RWPE2 (cell line): Measurements from ENCODE around the gene LMBR1.
A peak's percentile ranks its signal among the peaks of the same experiment; 100 is the strongest.
"Not testable (repeated sequence)": the region's sequence is repeated elsewhere in the genome, so short reads cannot be mapped to it uniquely, and the experiment has no call there.

ENCODE experiments used
- ATAC-seq: fragments of 200-7000 bp; cut with Tn5 transposase; 3 replicates; pipeline ENCODE4 v1.9.1; 2021; ENCODE audit warnings: low read depth
- DNase-seq: peaks from one replicate; pipeline ENCODE4 v3.0.0-alpha.2; 2020; ENCODE audit warnings: low spot score
- H3K27ac ChIP-seq: fragments of 450-650 bp; 2 replicates; pipeline ENCODE4 v1.5.1; 2017; ENCODE audit warnings: mild to moderate bottlenecking; ENCODE audit not compliant: poor library complexity, severe bottlenecking
- H3K27me3 ChIP-seq: fragments of 250-450 bp; sonication (Bioruptor Pico); 2 replicates; pipeline ENCODE4 v1.5.1; 2021; ENCODE audit warnings: mild to moderate bottlenecking, moderate library complexity; ENCODE audit not compliant: insufficient read depth, poor library complexity, severe bottlenecking
- H3K36me3 ChIP-seq: fragments of 250-450 bp; sonication (Bioruptor Pico); 2 replicates; pipeline ENCODE4 v1.5.1; 2020; ENCODE audit warnings: low read depth, mild to moderate bottlenecking, moderate library complexity
- H3K4me1 ChIP-seq: fragments of 250-450 bp; sonication (Bioruptor Pico); 2 replicates; pipeline ENCODE4 v1.5.1; 2021; ENCODE audit warnings: mild to moderate bottlenecking, moderate library complexity; ENCODE audit not compliant: insufficient read depth, poor library complexity, severe bottlenecking
- H3K4me3 ChIP-seq: fragments of 250-450 bp; sonication (Bioruptor Pico); 2 replicates; pipeline ENCODE4 v1.5.1; 2021; ENCODE audit warnings: mild to moderate bottlenecking, moderate library complexity; ENCODE audit not compliant: severe bottlenecking
- H3K9me3 ChIP-seq: fragments of 250-450 bp; sonication (Bioruptor Pico); 2 replicates; pipeline ENCODE4 v1.5.1; 2021; ENCODE audit warnings: mild to moderate bottlenecking, moderate library complexity; ENCODE audit not compliant: severe bottlenecking
- CTCF ChIP-seq: fragments of 450-650 bp; IDR thresholded peaks from one replicate; pipeline ENCODE4 v1.5.1; 2017; ENCODE audit warnings: mild to moderate bottlenecking, moderate library complexity; ENCODE audit not compliant: poor library complexity, severe bottlenecking

Gene LMBR1

GRCh38 chr7:156725073-156725472 lies 167.9 kb downstream of the LMBR1 start:
- ATAC-seq: no peak
- Histone ChIP-seq H3K36me3 (peaks cover 17% of the 10 kb centered on the region), H3K4me1 (no peaks in the 10 kb centered on the region), H3K27ac (no peak overlapping the region), H3K4me3 (no peak overlapping the region), H3K27me3 (no peaks in the 10 kb centered on the region), H3K9me3 (no peaks in the 10 kb centered on the region)
- no peak for TF ChIP-seq CTCF
- DNase-seq: no peak

GRCh38 chr7:156722043-156722826 lies 170.7 kb downstream of the LMBR1 start:
- no peaks in the 10 kb centered on the region for H3K9me3 ChIP-seq
- no peak overlapping the region for H3K27ac ChIP-seq
- no peaks in the 10 kb centered on the region for H3K27me3 ChIP-seq
- DNase-seq: no peak
- H3K4me1 ChIP-seq: no peaks in the 10 kb centered on the region
- H3K4me3 ChIP-seq: no peak overlapping the region
- peak; percentile 56; the same call in 1 of the 3 replicates for ATAC-seq
- H3K36me3 ChIP-seq: peaks cover 17% of the 10 kb centered on the region
- TF ChIP-seq CTCF: no peak

- Histone ChIP-seq H3K4me3 (no peak overlapping the region), H3K9me3 (no peaks in the 10 kb centered on the region), H3K27me3 (no peaks in the 10 kb centered on the region), H3K36me3 (no peaks in the 10 kb centered on the region), H3K4me1 (no peaks in the 10 kb centered on the region), H3K27ac (no peak overlapping the region)
- ATAC-seq (no peak), DNase-seq (no peak)
- TF ChIP-seq CTCF: no peak
Observed at GRCh38 chr7:156703773-156704482, 189.1 kb downstream of the LMBR1 start.

GRCh38 chr7:156703209-156703608 lies 189.8 kb downstream of the LMBR1 start:
- DNase-seq (no peak), ATAC-seq (no peak)
- no peak overlapping the region for H3K27ac ChIP-seq
- no peaks in the 10 kb centered on the region for H3K36me3 ChIP-seq
- H3K27me3 ChIP-seq: no peaks in the 10 kb centered on the region
- H3K4me1 ChIP-seq: no peaks in the 10 kb centered on the region
- no peaks in the 10 kb centered on the region for H3K9me3 ChIP-seq
- TF ChIP-seq CTCF: no peak
- H3K4me3 ChIP-seq: no peak overlapping the region

- no peaks in the 10 kb centered on the region for H3K27me3 ChIP-seq
- no peak overlapping the region for H3K4me3 ChIP-seq
- DNase-seq (no peak), ATAC-seq (no peak)
- no peaks in the 10 kb centered on the region for H3K4me1 ChIP-seq
- H3K27ac ChIP-seq: no peak overlapping the region
- H3K36me3 ChIP-seq: no peaks in the 10 kb centered on the region
- no peak for TF ChIP-seq CTCF
- H3K9me3 ChIP-seq: no peaks in the 10 kb centered on the region
Observed at GRCh38 chr7:156702399-156702798, 190.6 kb downstream of the LMBR1 start.

GRCh38 chr7:156701787-156702186 lies 191.2 kb downstream of the LMBR1 start:
- not testable (repeated sequence) for H3K36me3 ChIP-seq, ATAC-seq, H3K9me3 ChIP-seq, H3K27me3 ChIP-seq, H3K27ac ChIP-seq, DNase-seq, H3K4me1 ChIP-seq, H3K4me3 ChIP-seq

- H3K4me1 ChIP-seq, DNase-seq, H3K27me3 ChIP-seq, ATAC-seq, H3K36me3 ChIP-seq, H3K9me3 ChIP-seq, H3K27ac ChIP-seq, H3K4me3 ChIP-seq: not testable (repeated sequence)
Observed at GRCh38 chr7:156698512-156698911, 194.5 kb downstream of the LMBR1 start.
